Stomach smooth muscle (tissue), 2 donors: ENCODE measurements around the gene METTL2A.
"Not testable (repeated sequence)": the region's sequence is repeated elsewhere in the genome, so short reads cannot be mapped to it uniquely, and the experiment has no call there.

Source experiments
- H3K27ac ChIP-seq: one replicate; pipeline ENCODE4 v1.7.0; 2013; ENCODE audit warnings: mild to moderate bottlenecking, low read length, inconsistent platforms
- H3K27me3 ChIP-seq, 2 donors: one replicate each; pipeline ENCODE4 v1.7.0; 2013; ENCODE audit warnings: low read length in 2 of 2; ENCODE audit not compliant: insufficient read depth in 2 of 2, control insufficient read depth in 1 of 2
- H3K36me3 ChIP-seq, 2 donors: one replicate each; pipeline ENCODE4 v1.7.0; 2013; ENCODE audit warnings: low read length in 2 of 2; ENCODE audit not compliant: control insufficient read depth in 2 of 2, insufficient read depth in 2 of 2
- H3K4me1 ChIP-seq: one replicate; pipeline ENCODE4 v1.7.0; 2013; ENCODE audit warnings: low read length; ENCODE audit not compliant: control insufficient read depth, insufficient read depth
- H3K4me3 ChIP-seq, 2 donors: one replicate each; pipeline ENCODE4 v1.7.0; 2013; ENCODE audit warnings: low read length in 2 of 2
- H3K9ac ChIP-seq, 2 donors: one replicate each; pipeline ENCODE4 v1.7.0; 2013; ENCODE audit warnings: low read length in 2 of 2, mild to moderate bottlenecking in 1 of 2
- H3K9me3 ChIP-seq, 2 donors: one replicate each; pipeline ENCODE4 v1.7.0; 2013; ENCODE audit warnings: low read length in 2 of 2; ENCODE audit not compliant: control insufficient read depth in 2 of 2
- donor health status: healthy.
- donor health status: Pancreatic carcinoma.

METTL2A gene

DNA sequence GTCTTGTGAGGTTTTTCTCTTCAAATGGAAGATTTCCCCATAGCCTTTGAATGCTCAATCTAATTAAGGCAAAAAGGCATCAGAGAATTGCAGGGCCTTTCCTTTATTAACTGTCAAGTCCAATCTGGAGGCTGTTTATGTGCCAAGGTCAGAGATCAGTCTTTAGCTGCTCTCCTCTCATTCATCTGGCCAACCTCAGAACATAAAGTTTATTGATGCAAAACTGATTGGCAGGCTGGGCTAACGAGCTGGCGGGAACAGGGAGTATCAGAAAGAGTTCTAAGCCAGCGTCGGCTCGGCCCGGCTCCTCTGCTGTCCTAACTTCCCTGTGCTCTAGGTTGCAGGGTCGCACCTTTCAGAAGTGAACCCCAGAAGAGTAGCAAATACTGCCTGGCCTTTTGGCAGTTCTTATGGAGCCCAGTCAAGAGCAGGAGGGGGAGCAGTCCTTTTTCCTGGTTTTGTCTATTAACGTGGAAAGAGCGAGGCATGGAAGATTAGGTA is 47.7 kb downstream of the METTL2A start:
- H3K9me3 ChIP-seq, H3K27me3 ChIP-seq, H3K36me3 ChIP-seq, H3K27ac ChIP-seq, H3K9ac ChIP-seq, H3K4me3 ChIP-seq, H3K4me1 ChIP-seq: not testable (repeated sequence)

DNA sequence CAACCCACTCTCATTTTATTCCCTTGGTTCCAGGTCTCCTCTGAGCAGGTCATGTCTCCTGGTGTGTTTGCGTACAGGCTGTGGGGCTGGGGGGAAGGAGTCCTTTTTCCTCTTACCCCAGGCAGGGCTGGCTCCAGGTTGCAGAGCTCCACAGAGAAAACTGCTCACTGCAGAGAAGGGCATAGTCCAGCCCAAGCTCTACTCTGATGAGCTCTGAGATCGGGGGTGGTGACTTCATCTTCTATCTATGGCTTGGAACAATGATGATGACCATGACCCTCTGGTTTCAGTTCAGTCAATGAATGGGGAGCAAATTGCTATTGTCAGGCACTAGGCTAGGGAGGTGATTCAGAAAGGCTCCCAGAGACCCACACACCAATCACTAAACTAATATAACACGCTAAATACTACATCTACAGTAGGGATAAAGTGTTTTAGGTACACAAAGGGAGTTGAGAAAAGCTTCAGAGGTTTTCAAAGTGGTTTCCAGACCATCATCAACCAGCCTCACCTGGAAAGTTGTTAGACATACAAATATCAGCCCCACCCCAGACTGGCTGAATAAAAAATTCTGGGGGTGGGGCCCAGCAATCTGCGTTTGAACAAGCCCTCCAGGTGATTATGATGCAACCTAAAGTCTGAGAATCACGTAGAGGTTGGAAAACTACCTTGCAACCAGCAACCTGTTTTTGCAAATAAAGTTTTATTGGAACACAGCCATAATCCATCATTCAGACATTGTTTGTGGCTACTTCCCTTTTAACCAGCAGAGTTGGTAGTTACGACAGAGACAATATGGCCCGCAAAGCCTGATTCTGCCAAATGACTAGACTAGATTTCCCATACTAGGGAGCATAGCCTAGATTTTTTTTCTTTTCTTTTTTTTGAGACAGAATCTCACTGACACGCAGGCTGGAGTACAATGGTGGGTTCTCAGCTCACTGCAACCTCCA is 49.6 kb downstream of the METTL2A start:
- not testable (repeated sequence) for H3K27me3 ChIP-seq, H3K36me3 ChIP-seq, H3K4me3 ChIP-seq, H3K9ac ChIP-seq, H3K27ac ChIP-seq, H3K9me3 ChIP-seq
- H3K4me1 ChIP-seq: peaks cover 11% of the 10 kb centered on the region

DNA sequence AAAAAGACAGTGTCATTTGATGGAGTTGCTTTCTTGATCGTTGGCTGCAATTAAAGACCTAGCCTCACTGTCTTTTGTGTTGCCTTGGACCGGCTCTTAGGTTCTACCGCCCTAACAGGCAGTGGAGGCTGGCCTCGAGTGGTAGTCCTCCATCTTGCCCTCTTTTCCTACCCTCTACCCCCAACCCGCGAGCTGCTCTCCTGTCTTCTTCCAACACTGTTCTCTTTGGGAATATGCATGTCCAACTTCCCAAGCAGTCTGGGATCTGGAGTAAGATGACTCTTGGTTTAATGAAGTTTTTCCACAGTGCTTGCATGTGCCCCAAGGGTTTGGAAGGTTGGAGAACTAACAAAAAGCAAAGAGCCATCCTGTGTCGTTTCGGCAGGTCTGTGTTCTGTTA is 53.4 kb downstream of the METTL2A start:
- H3K27ac ChIP-seq, H3K4me1 ChIP-seq, H3K9me3 ChIP-seq, H3K27me3 ChIP-seq, H3K36me3 ChIP-seq: not testable (repeated sequence)
- H3K4me3 ChIP-seq: peak overlapping the region in 1 of 2 donors; percentile 72
- H3K9ac ChIP-seq: peak overlapping the region in 1 of 2 donors; percentile 67

DNA sequence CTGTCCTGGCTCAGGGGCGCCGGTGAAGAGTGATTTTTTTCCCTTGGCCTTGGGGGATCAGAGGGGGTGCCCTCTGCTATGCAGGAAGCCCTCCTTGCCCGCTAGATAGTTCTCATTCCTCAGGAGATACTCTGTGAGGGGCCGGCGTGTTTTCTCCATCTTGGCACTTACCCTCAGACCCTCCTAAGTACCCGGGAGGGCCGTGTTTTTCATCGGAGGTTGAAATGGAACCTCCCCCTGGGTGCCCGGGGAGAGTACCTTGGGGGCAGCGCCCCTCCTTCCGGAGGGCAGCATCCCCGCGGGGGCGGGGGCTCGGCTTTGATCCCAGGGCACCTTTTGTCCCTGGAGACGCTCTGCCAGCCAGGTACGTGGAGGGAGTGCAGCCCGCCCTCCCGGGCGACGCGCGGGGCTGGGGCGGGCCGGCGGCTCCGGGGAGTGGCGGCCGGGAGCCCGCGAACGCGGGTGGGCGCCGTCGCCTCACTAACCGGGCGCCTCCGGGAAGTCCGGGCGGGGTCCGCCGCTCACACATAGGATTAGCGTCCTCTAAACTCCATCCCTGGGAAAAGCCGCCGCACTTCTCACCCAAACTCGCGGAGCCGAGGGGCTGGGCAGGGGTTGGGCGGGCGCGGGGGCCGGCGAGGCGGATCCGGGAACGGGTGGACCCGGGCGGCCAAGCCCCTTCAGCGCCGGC is 54.2 kb downstream of the METTL2A start:
- peaks cover 10% of the 10 kb centered on the region for H3K4me1 ChIP-seq
- H3K4me3 ChIP-seq: peak overlapping the region; percentile 17 to 72
- H3K27me3 ChIP-seq, H3K36me3 ChIP-seq, H3K9me3 ChIP-seq: not testable (repeated sequence)
- H3K9ac ChIP-seq: peak overlapping the region; percentile 55 to 67
- H3K27ac ChIP-seq: peak overlapping the region; percentile 53

DNA sequence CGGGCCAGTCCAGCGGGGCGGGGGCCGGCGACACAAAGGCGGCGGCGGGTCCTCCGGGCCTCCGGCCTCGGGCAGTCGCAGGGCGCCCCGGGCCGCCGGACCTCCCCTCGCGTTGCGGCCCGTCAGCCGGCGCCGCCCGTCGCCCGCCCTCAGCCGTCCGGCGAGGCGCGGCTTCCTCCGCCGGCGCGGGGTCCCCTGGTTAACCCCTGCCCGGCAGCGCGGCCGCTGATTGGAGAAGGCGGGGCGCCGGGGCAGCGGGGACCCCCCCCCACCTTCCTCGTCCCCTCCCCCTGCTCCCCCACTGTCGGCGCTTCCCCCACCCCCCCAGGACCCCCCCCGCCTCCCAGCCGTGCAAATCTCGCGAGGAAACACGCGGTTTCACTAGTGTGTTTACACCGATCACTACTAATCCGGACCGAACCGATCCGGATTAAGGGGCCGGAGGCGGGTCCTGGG is 54.8 kb downstream of the METTL2A start, which contains the start of gene TLK2:
Gene TLK2 (plus strand): TSS at position 402 of the 456 bp plus-strand sequence. CDS start 2,301 bp downstream, outside the sequence.
- H3K27ac ChIP-seq: peak within 1 kb of the TSS; percentile 71
- H3K4me3 ChIP-seq: peak within 1 kb of the TSS; percentile 47 to 72
- peaks cover 10% of the 10 kb centered on the region for H3K4me1 ChIP-seq
- no peaks in the 10 kb centered on the region for H3K9me3 ChIP-seq
- H3K27me3 ChIP-seq: no peaks in the 10 kb centered on the region
- H3K36me3 ChIP-seq: no peaks in the 10 kb centered on the region
- H3K9ac ChIP-seq: peak within 1 kb of the TSS; percentile 68 to 79

DNA sequence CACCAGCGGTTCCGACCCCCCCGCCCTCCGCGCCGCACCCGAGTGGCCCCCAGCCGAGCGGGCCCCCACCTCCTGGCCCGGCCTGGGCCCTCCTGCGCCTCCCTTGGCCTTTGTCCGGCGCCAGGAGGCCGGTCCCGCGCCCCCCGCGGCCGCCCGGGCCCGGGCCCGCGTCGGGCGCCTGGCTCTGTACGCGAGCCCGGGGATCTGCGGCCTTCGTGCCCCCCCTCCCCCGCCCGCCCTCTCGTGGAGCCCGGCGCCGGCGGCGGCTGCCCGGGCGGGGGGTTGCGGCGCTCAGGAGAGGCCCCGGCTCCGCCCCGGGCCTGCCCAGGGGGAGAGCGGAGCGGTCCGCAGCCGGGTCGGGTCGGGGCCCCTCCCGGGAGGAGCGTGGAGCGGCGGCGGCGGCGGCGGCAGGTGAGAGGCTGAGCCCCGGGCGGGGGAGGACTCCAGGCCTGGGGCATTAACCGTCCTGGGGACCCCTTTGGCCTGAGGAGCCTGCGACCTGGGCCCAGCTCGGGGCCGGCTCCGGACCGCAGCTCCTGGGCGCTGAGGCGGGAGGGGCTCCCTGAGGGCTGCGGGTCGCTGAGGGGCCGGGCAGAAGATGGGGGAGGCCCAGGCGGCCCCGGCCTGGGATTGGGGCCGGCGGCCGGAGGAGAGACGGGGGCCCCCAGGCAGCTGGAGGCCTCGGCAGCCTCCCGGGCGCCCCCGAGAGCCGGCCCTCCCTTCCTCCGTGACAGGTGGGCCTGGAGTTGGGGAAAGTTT is 55.4 kb downstream of the METTL2A start:
- peak overlapping the region; percentile 71 for H3K27ac ChIP-seq
- H3K9me3 ChIP-seq, H3K27me3 ChIP-seq, H3K36me3 ChIP-seq: not testable (repeated sequence)
- H3K4me1 ChIP-seq: peaks cover 10% of the 10 kb centered on the region
- H3K4me3 ChIP-seq: peak overlapping the region; percentile 47 to 72
- peak overlapping the region; percentile 68 to 79 for H3K9ac ChIP-seq

DNA sequence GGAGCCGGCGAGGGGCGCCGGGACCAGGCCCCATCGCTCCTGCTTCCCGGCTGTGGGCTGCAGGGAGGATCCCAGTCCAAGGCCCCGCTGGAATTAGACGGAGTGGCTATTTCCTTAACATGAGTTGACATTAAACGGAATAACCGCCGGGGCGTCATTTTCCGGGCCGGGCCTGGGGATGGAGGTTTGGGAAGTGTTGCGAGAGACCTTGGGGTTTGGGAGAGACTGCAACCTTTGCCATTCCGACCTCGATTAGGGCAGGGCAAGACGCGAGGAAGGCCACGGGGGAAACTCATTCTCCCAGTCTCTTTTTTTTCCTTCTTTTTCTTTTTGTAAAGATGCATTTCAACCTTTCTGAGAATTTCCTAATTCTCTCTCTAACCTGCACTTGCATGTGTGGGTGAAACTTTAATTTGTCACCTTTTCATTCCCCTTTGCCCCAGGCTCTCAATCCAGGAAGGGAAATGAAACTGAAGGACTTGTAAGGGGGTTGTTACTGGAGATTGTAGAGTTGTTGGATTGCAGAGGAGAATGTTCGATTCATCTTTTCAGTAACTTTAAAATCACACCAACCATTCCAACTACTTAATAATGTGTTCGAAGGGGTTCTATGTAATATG is 56.1 kb downstream of the METTL2A start:
- Histone ChIP-seq H3K9ac (peak overlapping the region; percentile 68 to 79), H3K27ac (peak overlapping the region; percentile 71), H3K4me1 (peaks cover 10% of the 10 kb centered on the region), H3K4me3 (peak overlapping the region; percentile 47 to 72)
- not testable (repeated sequence) for H3K9me3 ChIP-seq, H3K36me3 ChIP-seq, H3K27me3 ChIP-seq

DNA sequence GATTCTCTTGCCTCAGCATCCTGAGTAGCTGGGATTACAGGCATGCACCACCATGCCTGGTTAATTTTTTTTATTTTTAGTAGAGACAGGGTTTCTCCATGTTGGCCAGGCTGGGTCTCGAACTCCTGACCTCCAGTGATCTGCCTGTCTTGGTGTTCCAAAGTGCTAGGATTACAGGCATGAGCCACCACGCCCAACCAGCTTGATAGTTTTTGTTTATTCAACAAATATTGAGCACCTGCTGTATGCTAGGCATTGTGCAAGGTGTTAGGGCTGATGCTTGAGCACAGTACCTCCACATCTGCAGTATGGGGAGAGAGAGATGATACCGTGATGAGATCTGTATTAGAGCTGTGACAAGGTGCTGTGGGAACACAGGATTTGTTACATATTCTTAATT is 58.9 kb downstream of the METTL2A start:
- not testable (repeated sequence) for H3K27me3 ChIP-seq, H3K36me3 ChIP-seq

DNA sequence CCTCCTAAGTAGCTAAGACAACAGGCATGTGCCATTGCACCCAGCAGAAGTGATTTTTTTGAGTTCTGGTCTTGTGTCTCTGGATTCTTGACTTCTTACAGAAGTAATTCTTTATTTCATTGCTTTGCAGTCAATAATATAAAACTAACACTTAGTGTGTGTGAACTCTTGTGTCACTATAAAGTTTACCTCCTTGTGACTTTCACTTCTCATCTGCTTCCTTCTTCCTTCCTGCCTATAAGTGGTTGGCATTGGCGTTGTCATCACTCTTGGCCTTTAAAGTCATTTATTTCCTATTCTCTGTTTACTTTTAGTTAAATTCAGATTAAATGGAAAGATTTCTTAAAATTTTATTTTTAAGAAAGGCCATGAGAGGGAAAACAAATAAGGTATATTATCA is 67.3 kb downstream of the METTL2A start:
- not testable (repeated sequence) for H3K9me3 ChIP-seq, H3K4me3 ChIP-seq, H3K4me1 ChIP-seq

More for the DNA sequence above, 58.9 kb downstream of the METTL2A start:
- not testable (repeated sequence) for H3K4me3 ChIP-seq, H3K4me1 ChIP-seq, H3K9me3 ChIP-seq, H3K9ac ChIP-seq, H3K27ac ChIP-seq

GRCh38 chr17:62493049-62493655 is 69.5 kb downstream of the METTL2A start:
- not testable (repeated sequence) for H3K36me3 ChIP-seq, H3K4me3 ChIP-seq, H3K4me1 ChIP-seq, H3K9ac ChIP-seq, H3K27ac ChIP-seq, H3K27me3 ChIP-seq, H3K9me3 ChIP-seq

More for the DNA sequence above, 67.3 kb downstream of the METTL2A start:
- not testable (repeated sequence) for H3K27ac ChIP-seq, H3K27me3 ChIP-seq, H3K36me3 ChIP-seq, H3K9ac ChIP-seq
